CD14-positive monocyte (primary cell): ENCODE measurements around the gene PPP1R3G. TPM values are rescaled to one million over a fixed set of nuclear protein-coding genes. Genes with fewer than 3 reads are reported as not detected.

Source experiments
- DNase-seq, 3 donors: peaks; one replicate each; pipeline ENCODE4 v3.0.0-alpha.2; 2011 to 2022
- H2AFZ ChIP-seq: 2 replicates; pipeline ENCODE4 v1.6.0; 2012; ENCODE audit warnings: mild to moderate bottlenecking, low read depth, low read length, inconsistent platforms; ENCODE audit not compliant: insufficient read depth, poor library complexity, severe bottlenecking
- H3K27ac ChIP-seq, 2 donors: 1 replicate in 1 of 2; 2 replicates in 1 of 2; pipeline ENCODE4 v1.5.1; 2012 to 2013; ENCODE audit warnings: low read length in 2 of 2, control low read depth in 1 of 2, inconsistent platforms in 1 of 2, low read depth in 1 of 2, mild to moderate bottlenecking in 1 of 2
- H3K27me3 ChIP-seq, 2 donors: one replicate each; pipeline versions ENCODE4 v1.6.0 to v1.6.1; 2011 to 2013; ENCODE audit warnings: low read length in 2 of 2; ENCODE audit not compliant: control insufficient read depth in 2 of 2, insufficient read depth in 2 of 2
- H3K36me3 ChIP-seq, 2 donors: replicated peaks in 1 of 2; 1 replicate in 1 of 2; 2 replicates in 1 of 2; pipeline versions ENCODE4 v1.5.1 to v1.6.1; 2012 to 2013; ENCODE audit warnings: low read length in 2 of 2, control low read depth in 1 of 2, inconsistent platforms in 1 of 2, mild to moderate bottlenecking in 1 of 2; ENCODE audit not compliant: insufficient read depth in 2 of 2, control insufficient read depth in 1 of 2
- H3K4me1 ChIP-seq, 2 donors: 1 replicate in 1 of 2; 2 replicates in 1 of 2; pipeline versions ENCODE4 v1.5.1 to v1.6.1; 2012 to 2013; ENCODE audit warnings: low read length in 2 of 2, control low read depth in 1 of 2, inconsistent platforms in 1 of 2, mild to moderate bottlenecking in 1 of 2, moderate library complexity in 1 of 2; ENCODE audit not compliant: insufficient read depth in 2 of 2, control insufficient read depth in 1 of 2
- H3K4me2 ChIP-seq: replicated peaks from 2 replicates; pipeline ENCODE3; 2012; ENCODE audit warnings: low read length, moderate library complexity, mild to moderate bottlenecking; ENCODE audit not compliant: poor library complexity, severe bottlenecking; ENCODE audit errors: extremely low read depth
- H3K4me3 ChIP-seq, 3 experiments: fragments of 200-600 bp in 1 of 3; sonication (generic) in 1 of 3; replicated peaks in 1 of 3; 1 replicate in 2 of 3; 2 replicates in 1 of 3; pipeline ENCODE4 v1.5.1; 2011 to 2013; ENCODE audit warnings: low read length in 3 of 3, mild to moderate bottlenecking in 3 of 3, control low read depth in 2 of 3, low read depth in 2 of 3, inconsistent platforms in 1 of 3, moderate library complexity in 1 of 3
- H3K79me2 ChIP-seq: 2 replicates; pipeline ENCODE4 v1.6.0; 2012; ENCODE audit warnings: mild to moderate bottlenecking, control low read depth, inconsistent platforms, low read length, moderate library complexity; ENCODE audit not compliant: insufficient read depth
- H3K9ac ChIP-seq: 2 replicates; pipeline ENCODE4 v1.6.0; 2017; ENCODE audit warnings: low read length, mild to moderate bottlenecking; ENCODE audit not compliant: insufficient read depth, poor library complexity, severe bottlenecking
- H3K9me3 ChIP-seq, 2 donors: replicated peaks in 1 of 2; 1 replicate in 1 of 2; 2 replicates in 1 of 2; pipeline versions ENCODE4 v1.5.1 to v1.6.1; 2012 to 2013; ENCODE audit warnings: low read length in 2 of 2, control low read depth in 1 of 2; ENCODE audit not compliant: control insufficient read depth in 1 of 2, insufficient read depth in 1 of 2
- H4K20me1 ChIP-seq: 2 replicates; pipeline ENCODE4 v1.6.0; 2012; ENCODE audit warnings: mild to moderate bottlenecking, low read length, control low read depth, moderate library complexity; ENCODE audit not compliant: insufficient read depth
- H3K27ac Mint-ChIP-seq, 7 donors: one replicate each; pipeline ENCODE4 v1.8.0; 2020; ENCODE audit warnings: mild to moderate bottlenecking in 7 of 7, mixed read lengths in 7 of 7, moderate library complexity in 6 of 7, inconsistent platforms in 2 of 7
- H3K27me3 Mint-ChIP-seq, 3 donors: one replicate each; pipeline ENCODE4 v1.8.0; 2021 to 2022; ENCODE audit warnings: low read depth in 3 of 3, mild to moderate bottlenecking in 3 of 3, mixed read lengths in 3 of 3, moderate library complexity in 3 of 3, inconsistent platforms in 1 of 3
- H3K36me3 Mint-ChIP-seq, 2 donors: one replicate each; pipeline ENCODE4 v1.8.0; 2020; ENCODE audit warnings: mixed read lengths in 2 of 2, inconsistent platforms in 1 of 2, mild to moderate bottlenecking in 1 of 2
- H3K4me1 Mint-ChIP-seq: one replicate; pipeline ENCODE4 v1.8.0; 2020; ENCODE audit warnings: mild to moderate bottlenecking, mixed read lengths
- H3K4me3 Mint-ChIP-seq, 2 donors: one replicate each; pipeline ENCODE4 v1.8.0; 2020; ENCODE audit warnings: mild to moderate bottlenecking in 2 of 2, mixed read lengths in 2 of 2, moderate library complexity in 1 of 2
- H3K9me3 Mint-ChIP-seq, 7 donors: one replicate each; pipeline ENCODE4 v1.8.0; 2020 to 2022; ENCODE audit warnings: mixed read lengths in 7 of 7, mild to moderate bottlenecking in 6 of 7, moderate library complexity in 6 of 7, inconsistent platforms in 2 of 7
- WGBS: methylation state at CpG from one replicate; pipeline ENCODE4 v1.1.5; 2013; ENCODE audit warnings: missing lambda C conversion rate; ENCODE audit not compliant: insufficient coverage; 5-methylcytosine and 5-hydroxymethylcytosine counted together
- intact Hi-C, 2 donors: fragments of 100-400 bp; cut with micrococcal nuclease; formaldehyde crosslinking; loops; one replicate each; pipeline versions ENCODE4 v1.15.0 to v1.15.1; 2023
- polyA plus RNA-seq, 3 donors: library from polyadenylated mRNA; depleted of rRNA in 1 of 3; unstranded in 2 of 3; stranded (reverse) in 1 of 3; fragments of 300-500 nt in 2 of 3; fragments of >200 nt in 1 of 3; fragmentation: Illumina TruSeq in 2 of 3; gene quantifications; 1 replicate in 2 of 3; 2 replicates in 1 of 3; pipeline ENCODE4 v1.2.3, GENCODE V29; 2012 to 2021
- TF ChIP-seq, protein P1 (sequence below): fragments of 200-600 bp; IDR thresholded peaks from one replicate; pipeline ENCODE4 v1.8.0; 2022; ENCODE audit warnings: antibody characterized with exemption, mild to moderate bottlenecking

Gene PPP1R3G
- polyA plus RNA-seq, 3 donors, result 0.13 to 0.15 (median 0.13) TPM

- Histone ChIP-seq H3K9me3 (no peaks in the 10 kb centered on the region), H3K27ac (no peak overlapping the region), H3K9ac (no peak overlapping the region), H3K4me2 (no peak overlapping the region), H3K36me3 (no peaks in the 10 kb centered on the region), H3K4me3 (no peak overlapping the region), H4K20me1 (no peaks in the 10 kb centered on the region), H3K79me2 (no peaks in the 10 kb centered on the region), H2AFZ (no peak overlapping the region), H3K4me1 (peaks cover 37 to 38% of the 10 kb centered on the region in 2 donors), H3K27me3 (peaks cover 0 to 5% of the 10 kb centered on the region in 2 donors)
- Mint-ChIP-seq H3K27me3 (peaks cover 12 to 19% (median 15%) of the 10 kb centered on the region in 3 donors), H3K36me3 (peaks cover 1 to 5% of the 10 kb centered on the region in 2 donors), H3K4me3 (no peak overlapping the region), H3K4me1 (peaks cover 45% of the 10 kb centered on the region), H3K9me3 (peaks cover 0 to 5% (median 1%) of the 10 kb centered on the region in 7 donors), H3K27ac (no peak overlapping the region)
- 86% methylated on average over 6 of the region's 10 CpGs for WGBS
- intact Hi-C loops, result no loop called here
- DNase-seq, result no peak
- TF ChIP-seq, protein P1, sequence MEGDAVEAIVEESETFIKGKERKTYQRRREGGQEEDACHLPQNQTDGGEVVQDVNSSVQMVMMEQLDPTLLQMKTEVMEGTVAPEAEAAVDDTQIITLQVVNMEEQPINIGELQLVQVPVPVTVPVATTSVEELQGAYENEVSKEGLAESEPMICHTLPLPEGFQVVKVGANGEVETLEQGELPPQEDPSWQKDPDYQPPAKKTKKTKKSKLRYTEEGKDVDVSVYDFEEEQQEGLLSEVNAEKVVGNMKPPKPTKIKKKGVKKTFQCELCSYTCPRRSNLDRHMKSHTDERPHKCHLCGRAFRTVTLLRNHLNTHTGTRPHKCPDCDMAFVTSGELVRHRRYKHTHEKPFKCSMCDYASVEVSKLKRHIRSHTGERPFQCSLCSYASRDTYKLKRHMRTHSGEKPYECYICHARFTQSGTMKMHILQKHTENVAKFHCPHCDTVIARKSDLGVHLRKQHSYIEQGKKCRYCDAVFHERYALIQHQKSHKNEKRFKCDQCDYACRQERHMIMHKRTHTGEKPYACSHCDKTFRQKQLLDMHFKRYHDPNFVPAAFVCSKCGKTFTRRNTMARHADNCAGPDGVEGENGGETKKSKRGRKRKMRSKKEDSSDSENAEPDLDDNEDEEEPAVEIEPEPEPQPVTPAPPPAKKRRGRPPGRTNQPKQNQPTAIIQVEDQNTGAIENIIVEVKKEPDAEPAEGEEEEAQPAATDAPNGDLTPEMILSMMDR, result no peak
These were observed 6.3 kb downstream of the PPP1R3G start for GRCh38 chr6:5091210-5092069.

DNA sequence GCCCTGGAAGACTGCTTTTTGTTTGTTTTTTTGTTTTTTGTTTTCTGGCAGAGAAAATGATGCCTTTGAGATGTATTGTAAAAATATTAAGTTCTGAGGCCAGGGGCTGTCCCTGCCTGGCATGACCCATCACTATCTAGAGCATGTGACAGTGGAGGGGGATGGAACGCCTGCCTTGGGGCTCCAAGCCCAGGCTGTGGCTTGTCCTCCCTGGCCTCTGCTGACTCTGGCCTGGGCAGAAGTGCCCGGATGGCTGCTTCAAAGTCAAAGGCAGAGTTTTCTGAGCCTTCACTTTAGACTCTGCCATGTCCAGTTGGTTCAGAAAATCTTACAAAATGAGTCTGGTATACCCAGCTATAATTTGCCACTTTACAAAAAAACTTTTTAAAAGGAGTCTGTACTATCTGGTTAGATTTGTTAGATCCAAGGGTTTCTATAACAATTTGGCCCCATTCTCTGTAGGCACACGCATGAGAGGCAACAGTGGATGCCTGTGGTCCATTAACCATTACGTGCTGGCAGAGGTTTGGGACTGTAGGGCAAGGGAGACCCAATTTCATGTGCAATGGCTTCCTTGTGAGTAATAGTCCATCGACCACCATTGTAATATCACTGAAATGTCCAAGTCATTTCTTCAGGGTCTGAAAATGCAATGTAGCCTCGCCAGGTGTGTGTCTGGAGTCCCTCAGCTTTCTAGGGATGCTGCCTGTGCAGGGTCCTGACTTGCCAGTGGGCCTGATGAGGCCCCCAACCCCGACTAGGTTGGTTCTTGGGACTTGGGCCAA lies 8.3 kb downstream of the PPP1R3G start:
- peaks cover 29% of the 10 kb centered on the region in 2 donors for H3K4me1 ChIP-seq

More for the DNA sequence above, 8.3 kb downstream of the PPP1R3G start:
- Histone ChIP-seq H2AFZ (no peak overlapping the region), H3K4me2 (no peak overlapping the region), H3K27me3 (no peaks in the 10 kb centered on the region), H4K20me1 (no peaks in the 10 kb centered on the region), H3K79me2 (no peaks in the 10 kb centered on the region), H3K9me3 (no peaks in the 10 kb centered on the region), H3K9ac (no peak overlapping the region), H3K4me3 (no peak overlapping the region), H3K36me3 (no peaks in the 10 kb centered on the region), H3K27ac (no peak overlapping the region)
- H3K36me3 Mint-ChIP-seq, result no peaks in the 10 kb centered on the region
- peaks cover 5 to 8% (median 5%) of the 10 kb centered on the region in 3 donors for H3K27me3 Mint-ChIP-seq
- peaks cover 40% of the 10 kb centered on the region for H3K4me1 Mint-ChIP-seq
- DNase-seq, result no peak
- H3K9me3 Mint-ChIP-seq, result peaks cover 0 to 3% (median 0%) of the 10 kb centered on the region in 7 donors
- no peak overlapping the region for H3K4me3 Mint-ChIP-seq
- no peak overlapping the region for H3K27ac Mint-ChIP-seq
- intact Hi-C loops, result no loop called here
- TF ChIP-seq, protein P1, result no peak
- 81% methylated on average over 6 of the region's 7 CpGs for WGBS
